ENCODE data around the gene NLRC5. TPM values are rescaled to one million over a fixed set of nuclear protein-coding genes. Genes with fewer than 3 reads are reported as not detected.
"Not testable (repeated sequence)": the region's sequence is repeated elsewhere in the genome, so short reads cannot be mapped to it uniquely, and the experiment has no call there.

NLRC5 gene
- total and polyA plus RNA-seq, 5 donors from 2014 or later: 75.3 to 842 (median 98.2) TPM

- DNase-seq (peak; percentile 31 to 46 (median 41)), ATAC-seq (ENCODE audit: low read depth in 2 of 2) (peak; percentile 54 to 57)
- no peaks in the 10 kb centered on the region for H3K27me3 Mint-ChIP-seq
- H3K27ac ChIP-seq (ENCODE audit: insufficient read depth, low read length, poor library complexity, severe bottlenecking): peak overlapping the region; percentile 88
- H3K4me3 ChIP-seq (ENCODE audit: low read depth, low read length): peak overlapping the region; percentile 51
- peak overlapping the region; percentile 79 to 87 (median 82) for H3K4me3 Mint-ChIP-seq
- peaks cover 39% of the 10 kb centered on the region for H3K36me3 ChIP-seq (ENCODE audit: control insufficient read depth, insufficient read depth, low read length)
- peaks cover 0 to 2% (median 0%) of the 10 kb centered on the region in 7 donors for H3K9me3 Mint-ChIP-seq
- peaks cover 88% of the 10 kb centered on the region for H3K4me1 ChIP-seq (ENCODE audit: control insufficient read depth, insufficient read depth, low read length, poor library complexity, severe bottlenecking)
- H3K27ac Mint-ChIP-seq: peak overlapping the region; percentile 91 to 97 (median 96)
- H3K4me1 Mint-ChIP-seq: peaks cover 34 to 97% (median 75%) of the 10 kb centered on the region in 4 donors
- H3K9me3 ChIP-seq (ENCODE audit: control insufficient read depth in 2 of 2, low read length in 2 of 2): no peaks in the 10 kb centered on the region
- no peaks in the 10 kb centered on the region for H3K27me3 ChIP-seq (ENCODE audit: control insufficient read depth, insufficient read depth, low read length)
- peaks cover 27% of the 10 kb centered on the region for H3K36me3 Mint-ChIP-seq
Observed at GRCh38 chr16:56999409-57000270, 10.3 kb downstream of the NLRC5 start.

GRCh38 chr16:57000271-57001025 is 11.1 kb downstream of the NLRC5 start:
- H3K36me3 ChIP-seq (ENCODE audit: control insufficient read depth, insufficient read depth, low read length): peaks cover 43% of the 10 kb centered on the region
- H3K4me1 Mint-ChIP-seq: peaks cover 39 to 97% (median 77%) of the 10 kb centered on the region in 4 donors
- H3K9me3 ChIP-seq (ENCODE audit: control insufficient read depth in 2 of 2, low read length in 2 of 2): no peaks in the 10 kb centered on the region

GRCh38 chr16:57001026-57001679 is 11.8 kb downstream of the NLRC5 start:
- peaks cover 35% of the 10 kb centered on the region for H3K36me3 Mint-ChIP-seq
- Histone ChIP-seq H3K27me3 (ENCODE audit: control insufficient read depth, insufficient read depth, low read length) (no peaks in the 10 kb centered on the region), H3K4me3 (ENCODE audit: low read depth, low read length) (peak overlapping the region; percentile 26), H3K27ac (ENCODE audit: insufficient read depth, low read length, poor library complexity, severe bottlenecking) (peak overlapping the region; percentile 88), H3K9me3 (ENCODE audit: control insufficient read depth in 2 of 2, low read length in 2 of 2) (no peaks in the 10 kb centered on the region), H3K4me1 (ENCODE audit: control insufficient read depth, insufficient read depth, low read length, poor library complexity, severe bottlenecking) (peaks cover 88% of the 10 kb centered on the region), H3K36me3 (ENCODE audit: control insufficient read depth, insufficient read depth, low read length) (peaks cover 41% of the 10 kb centered on the region)
- DNase-seq: no peak
- peaks cover 0 to 2% (median 0%) of the 10 kb centered on the region in 7 donors for H3K9me3 Mint-ChIP-seq
- H3K27ac Mint-ChIP-seq: peak overlapping the region; percentile 91 to 97 (median 96)
- no peak for ATAC-seq (ENCODE audit: low read depth in 2 of 2)
- H3K27me3 Mint-ChIP-seq: no peaks in the 10 kb centered on the region
- H3K4me1 Mint-ChIP-seq: peaks cover 40 to 97% (median 75%) of the 10 kb centered on the region in 4 donors
- peak overlapping the region; percentile 41 to 87 (median 82) for H3K4me3 Mint-ChIP-seq

More at GRCh38 chr16:57000271-57001025, 11.1 kb downstream of the NLRC5 start:
- Histone ChIP-seq H3K4me3 (ENCODE audit: low read depth, low read length) (peak overlapping the region; percentile 51), H3K4me1 (ENCODE audit: control insufficient read depth, insufficient read depth, low read length, poor library complexity, severe bottlenecking) (peaks cover 88% of the 10 kb centered on the region), H3K27me3 (ENCODE audit: control insufficient read depth, insufficient read depth, low read length) (no peaks in the 10 kb centered on the region), H3K27ac (ENCODE audit: insufficient read depth, low read length, poor library complexity, severe bottlenecking) (peak overlapping the region; percentile 88)
- ATAC-seq (ENCODE audit: low read depth in 2 of 2) (peak; percentile 42 to 56), DNase-seq (peak in 1 of 3 donors; percentile 40)
- peaks cover 0 to 2% (median 0%) of the 10 kb centered on the region in 7 donors for H3K9me3 Mint-ChIP-seq
- peak overlapping the region; percentile 79 to 87 (median 82) for H3K4me3 Mint-ChIP-seq
- peaks cover 34% of the 10 kb centered on the region for H3K36me3 Mint-ChIP-seq
- no peaks in the 10 kb centered on the region for H3K27me3 Mint-ChIP-seq
- H3K27ac Mint-ChIP-seq: peak overlapping the region; percentile 91 to 97 (median 96)

GRCh38 chr16:57003439-57004386 is 14.4 kb downstream of the NLRC5 start:
- Histone ChIP-seq H3K4me1 (ENCODE audit: control insufficient read depth, insufficient read depth, low read length, poor library complexity, severe bottlenecking) (peaks cover 81% of the 10 kb centered on the region), H3K9me3 (ENCODE audit: control insufficient read depth in 2 of 2, low read length in 2 of 2) (no peaks in the 10 kb centered on the region), H3K27me3 (ENCODE audit: control insufficient read depth, insufficient read depth, low read length) (no peaks in the 10 kb centered on the region), H3K27ac (ENCODE audit: insufficient read depth, low read length, poor library complexity, severe bottlenecking) (peak overlapping the region; percentile 51), H3K36me3 (ENCODE audit: control insufficient read depth, insufficient read depth, low read length) (peaks cover 35% of the 10 kb centered on the region), H3K4me3 (ENCODE audit: low read depth, low read length) (peak overlapping the region; percentile 38)
- H3K9me3 Mint-ChIP-seq: peaks cover 0 to 2% (median 0%) of the 10 kb centered on the region in 7 donors
- peaks cover 34% of the 10 kb centered on the region for H3K36me3 Mint-ChIP-seq
- H3K4me3 Mint-ChIP-seq: peak overlapping the region; percentile 51 to 84 (median 69)
- ATAC-seq (ENCODE audit: low read depth in 2 of 2) (no peak), DNase-seq (no peak)
- peaks cover 44 to 93% (median 66%) of the 10 kb centered on the region in 4 donors for H3K4me1 Mint-ChIP-seq
- H3K27ac Mint-ChIP-seq: peak overlapping the region; percentile 86 to 96 (median 88)
- no peaks in the 10 kb centered on the region for H3K27me3 Mint-ChIP-seq

GRCh38 chr16:57004387-57005250 is 15.3 kb downstream of the NLRC5 start:
- Histone ChIP-seq H3K4me3 (ENCODE audit: low read depth, low read length) (peak overlapping the region; percentile 8), H3K27ac (ENCODE audit: insufficient read depth, low read length, poor library complexity, severe bottlenecking) (peak overlapping the region; percentile 51), H3K36me3 (ENCODE audit: control insufficient read depth, insufficient read depth, low read length) (peaks cover 35% of the 10 kb centered on the region), H3K4me1 (ENCODE audit: control insufficient read depth, insufficient read depth, low read length, poor library complexity, severe bottlenecking) (peaks cover 81% of the 10 kb centered on the region), H3K27me3 (ENCODE audit: control insufficient read depth, insufficient read depth, low read length) (no peaks in the 10 kb centered on the region), H3K9me3 (ENCODE audit: control insufficient read depth in 2 of 2, low read length in 2 of 2) (no peaks in the 10 kb centered on the region)
- ATAC-seq (ENCODE audit: low read depth in 2 of 2) (no peak), DNase-seq (no peak)
- Mint-ChIP-seq H3K27ac (peak overlapping the region; percentile 86 to 98 (median 88)), H3K4me1 (peaks cover 39 to 91% (median 60%) of the 10 kb centered on the region in 4 donors), H3K9me3 (peaks cover 0 to 2% (median 0%) of the 10 kb centered on the region in 7 donors), H3K4me3 (peak overlapping the region; percentile 67 to 90 (median 81)), H3K27me3 (no peaks in the 10 kb centered on the region), H3K36me3 (peaks cover 35% of the 10 kb centered on the region)

- H3K4me1 Mint-ChIP-seq: peaks cover 41 to 89% (median 62%) of the 10 kb centered on the region in 4 donors
- peak overlapping the region in 2 of 3 donors; percentile 14 to 86 for H3K27ac Mint-ChIP-seq
- H3K36me3 Mint-ChIP-seq: peaks cover 42% of the 10 kb centered on the region
- peak overlapping the region; percentile 51 for H3K27ac ChIP-seq (ENCODE audit: insufficient read depth, low read length, poor library complexity, severe bottlenecking)
- ATAC-seq (ENCODE audit: low read depth in 2 of 2); H3K27me3 ChIP-seq (ENCODE audit: control insufficient read depth, insufficient read depth, low read length); H3K27me3 Mint-ChIP-seq; H3K9me3 ChIP-seq (ENCODE audit: control insufficient read depth in 2 of 2, low read length in 2 of 2); H3K9me3 Mint-ChIP-seq; DNase-seq: not testable (repeated sequence)
- peak overlapping the region in 2 of 4 donors; percentile 54 to 84 for H3K4me3 Mint-ChIP-seq
- peak overlapping the region; percentile 42 for H3K4me3 ChIP-seq (ENCODE audit: low read depth, low read length)
- H3K4me1 ChIP-seq (ENCODE audit: control insufficient read depth, insufficient read depth, low read length, poor library complexity, severe bottlenecking): peaks cover 81% of the 10 kb centered on the region
- peaks cover 33% of the 10 kb centered on the region for H3K36me3 ChIP-seq (ENCODE audit: control insufficient read depth, insufficient read depth, low read length)
Observed at GRCh38 chr16:57005597-57005996, 16.2 kb downstream of the NLRC5 start.
